GM20000 (cell line): ENCODE data around the gene CCDC134.
A peak's percentile ranks its signal among the peaks of the same experiment; 100 is the strongest.
"Not testable (repeated sequence)": the region's sequence is repeated elsewhere in the genome, so short reads cannot be mapped to it uniquely, and the experiment has no call there.

ENCODE experiments used
- DNase-seq: peaks from one replicate; pipeline ENCODE4 v3.0.0; 2012; ENCODE audit warnings: low spot score
- TF ChIP-seq, protein P1 (sequence below): IDR thresholded peaks from 2 replicates; pipeline ENCODE4 v1.5.1; 2012; ENCODE audit warnings: mild to moderate bottlenecking, control low read depth; ENCODE audit errors: extremely low read depth, missing control alignments

Gene CCDC134

DNA sequence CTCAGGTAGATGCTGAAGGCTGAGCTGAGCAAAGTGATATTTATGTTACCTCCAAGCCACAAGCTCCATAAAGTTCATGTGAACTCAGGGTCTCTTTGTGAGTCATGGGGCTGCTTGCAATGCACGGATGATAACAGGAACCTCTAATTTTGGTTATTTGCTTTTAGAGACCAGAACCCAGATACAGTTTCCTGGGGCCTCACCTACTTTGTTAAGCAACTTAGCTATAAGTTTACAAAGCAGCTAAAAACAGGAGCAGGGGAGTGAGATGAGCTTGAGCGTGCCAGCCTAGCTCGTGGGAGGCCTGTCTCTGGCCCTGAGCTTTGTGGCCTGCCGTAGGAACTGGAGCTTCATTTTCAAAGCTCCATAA lies 61.7 kb downstream of the CCDC134 start:
- TF ChIP-seq, protein P1, sequence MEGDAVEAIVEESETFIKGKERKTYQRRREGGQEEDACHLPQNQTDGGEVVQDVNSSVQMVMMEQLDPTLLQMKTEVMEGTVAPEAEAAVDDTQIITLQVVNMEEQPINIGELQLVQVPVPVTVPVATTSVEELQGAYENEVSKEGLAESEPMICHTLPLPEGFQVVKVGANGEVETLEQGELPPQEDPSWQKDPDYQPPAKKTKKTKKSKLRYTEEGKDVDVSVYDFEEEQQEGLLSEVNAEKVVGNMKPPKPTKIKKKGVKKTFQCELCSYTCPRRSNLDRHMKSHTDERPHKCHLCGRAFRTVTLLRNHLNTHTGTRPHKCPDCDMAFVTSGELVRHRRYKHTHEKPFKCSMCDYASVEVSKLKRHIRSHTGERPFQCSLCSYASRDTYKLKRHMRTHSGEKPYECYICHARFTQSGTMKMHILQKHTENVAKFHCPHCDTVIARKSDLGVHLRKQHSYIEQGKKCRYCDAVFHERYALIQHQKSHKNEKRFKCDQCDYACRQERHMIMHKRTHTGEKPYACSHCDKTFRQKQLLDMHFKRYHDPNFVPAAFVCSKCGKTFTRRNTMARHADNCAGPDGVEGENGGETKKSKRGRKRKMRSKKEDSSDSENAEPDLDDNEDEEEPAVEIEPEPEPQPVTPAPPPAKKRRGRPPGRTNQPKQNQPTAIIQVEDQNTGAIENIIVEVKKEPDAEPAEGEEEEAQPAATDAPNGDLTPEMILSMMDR, result no peak
- DNase-seq, result peak; percentile 63

DNA sequence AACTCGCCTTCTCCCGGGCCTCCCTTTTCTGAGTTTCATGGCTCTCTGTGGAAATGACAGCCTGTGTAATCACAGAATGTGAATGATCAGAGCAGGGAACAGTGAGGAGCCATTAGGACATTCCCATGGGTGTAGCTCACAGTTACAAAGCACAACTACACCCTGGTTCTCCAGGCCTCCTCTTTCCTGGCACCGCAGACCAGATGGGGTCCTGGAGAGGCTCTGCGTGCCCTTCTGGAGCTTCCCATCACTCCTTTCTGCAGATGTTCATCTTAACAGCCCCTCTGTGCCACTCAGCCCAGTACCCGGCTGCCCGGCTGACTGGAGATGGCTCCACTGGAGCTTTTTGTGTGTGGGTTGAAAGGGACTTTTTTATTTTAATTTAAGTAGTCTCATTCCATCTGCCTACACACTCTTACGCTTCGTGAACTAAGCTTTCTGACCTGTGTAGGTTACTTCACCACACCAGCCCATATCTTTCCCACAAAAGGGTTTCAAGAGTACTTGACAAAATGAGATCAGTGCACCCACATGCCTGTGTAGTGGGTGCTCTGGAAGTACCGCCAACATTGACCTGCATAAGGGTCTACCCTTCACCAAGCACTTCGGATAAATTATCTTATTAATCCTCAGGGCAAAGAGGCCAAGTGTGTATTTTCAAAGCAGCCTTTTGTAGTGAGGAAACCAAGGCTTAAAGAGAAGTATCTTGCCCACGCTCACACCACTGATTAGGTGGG lies 62.2 kb downstream of the CCDC134 start:
- DNase-seq, result peak; percentile 70
- TF ChIP-seq, protein P1, result no peak

DNA sequence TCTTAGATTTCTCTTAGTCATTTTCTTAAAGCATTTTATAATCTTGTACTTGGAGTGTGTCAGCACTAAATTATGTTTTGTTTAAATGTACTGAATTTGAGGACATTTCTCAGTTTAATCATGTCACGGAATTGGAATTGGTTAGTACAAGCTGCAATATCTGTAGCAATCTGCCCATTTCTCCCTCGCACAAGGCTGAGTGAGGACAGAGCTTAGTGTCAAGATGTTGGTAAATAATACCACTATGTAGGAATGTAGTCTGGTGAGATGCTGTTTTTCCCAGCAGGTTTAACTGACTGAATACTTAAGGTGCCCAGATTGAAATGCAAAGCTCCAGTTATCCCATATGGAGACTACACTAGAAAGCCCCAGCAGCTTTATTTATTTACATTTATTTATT lies 63.0 kb downstream of the CCDC134 start:
- no peak for DNase-seq
- TF ChIP-seq, protein P1, result no peak

DNA sequence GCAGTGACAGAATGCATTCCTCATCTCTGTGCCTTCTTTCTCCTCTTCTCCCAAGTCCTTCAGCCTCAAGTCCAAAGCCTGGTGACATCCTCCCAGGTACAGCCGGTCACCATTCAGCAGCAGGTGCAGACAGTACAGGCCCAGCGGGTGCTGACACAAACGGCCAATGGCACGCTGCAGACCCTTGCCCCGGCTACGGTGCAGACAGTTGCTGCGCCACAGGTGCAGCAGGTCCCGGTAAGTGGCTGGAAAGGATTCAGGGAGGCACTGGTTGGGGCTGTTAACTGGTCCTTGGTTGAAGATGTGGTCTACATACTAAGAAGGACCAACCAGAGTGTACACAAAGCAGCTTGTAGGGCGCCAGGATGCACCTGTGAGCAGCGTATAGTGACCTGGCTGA lies 68.1 kb downstream of the CCDC134 start:
- TF ChIP-seq, protein P1, result no peak
- no peak for DNase-seq

- not testable (repeated sequence) for DNase-seq
Observed at GRCh38 chr22:41870081-41870480, 69.6 kb downstream of the CCDC134 start.

DNA sequence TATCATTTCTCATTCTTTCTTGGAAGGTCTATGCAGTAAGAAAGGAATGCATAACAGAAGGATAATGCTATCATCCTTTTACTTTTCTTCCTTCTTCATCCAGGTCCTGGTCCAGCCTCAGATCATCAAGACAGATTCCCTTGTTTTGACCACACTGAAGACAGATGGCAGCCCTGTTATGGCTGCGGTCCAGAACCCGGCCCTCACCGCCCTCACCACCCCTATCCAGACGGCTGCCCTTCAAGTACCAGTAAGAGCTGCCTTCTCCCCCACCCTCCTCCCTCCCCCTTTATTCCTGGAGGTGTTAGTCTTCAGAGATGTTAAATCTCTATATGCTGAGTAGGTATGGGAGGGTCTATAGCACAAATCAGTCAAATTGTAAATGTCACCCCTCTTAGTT lies 70.3 kb downstream of the CCDC134 start:
- TF ChIP-seq, protein P1, result no peak

DNA sequence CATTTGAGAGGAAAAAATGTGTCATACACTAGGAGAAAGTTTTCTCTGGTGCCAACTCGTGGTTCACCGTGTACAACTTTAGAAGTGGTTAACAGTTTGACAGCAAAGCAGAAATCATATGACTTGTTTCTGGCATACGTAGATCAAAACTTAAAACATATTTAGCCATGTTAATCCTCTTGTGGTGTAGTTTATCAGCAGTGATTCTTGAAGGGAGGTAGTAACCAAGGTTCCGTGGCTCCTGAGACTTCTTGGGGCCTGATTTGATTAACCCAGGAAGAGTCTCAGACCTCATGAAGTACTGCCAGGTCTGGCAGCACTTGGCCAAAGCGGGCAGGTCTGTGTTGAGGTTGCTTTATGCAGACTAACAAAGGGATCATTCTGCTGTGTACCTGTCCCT lies 72.9 kb downstream of the CCDC134 start:
- DNase-seq, result no peak
- TF ChIP-seq, protein P1, result no peak

More for the DNA sequence above, 70.3 kb downstream of the CCDC134 start:
- no peak for DNase-seq

DNA sequence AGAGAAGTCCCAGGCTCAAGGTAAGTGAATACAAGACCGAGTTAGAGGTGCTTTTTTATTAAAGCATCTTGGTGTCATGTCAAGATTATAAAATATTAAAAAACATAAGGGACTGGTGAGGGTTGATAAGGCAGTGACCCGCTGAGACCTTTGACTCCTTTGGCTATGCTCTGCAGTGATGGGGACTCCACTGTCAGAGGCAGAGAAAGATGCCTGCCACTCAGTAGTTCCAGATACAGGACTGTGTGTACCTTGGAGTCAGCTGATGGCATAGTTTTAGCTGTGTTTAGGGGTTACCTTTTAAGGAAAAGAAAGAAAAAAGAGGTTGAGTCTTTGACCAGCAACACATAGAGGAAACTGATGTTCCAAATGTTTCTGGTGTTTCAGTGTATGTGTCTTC lies 73.6 kb downstream of the CCDC134 start:
- TF ChIP-seq, protein P1, result no peak
- DNase-seq, result no peak
